ENCODE data around the gene TAF8.
A peak's percentile ranks its signal among the peaks of the same experiment; 100 is the strongest.
"Not testable (repeated sequence)": the region's sequence is repeated elsewhere in the genome, so short reads cannot be mapped to it uniquely, and the experiment has no call there.

Gene TAF8

GRCh38 chr6:42028234-42029061 is 21.9 kb upstream of the TAF8 start:
- no peak for DNase-seq (ENCODE audit: extremely low read depth in 1 of 2, low read depth in 1 of 2)

GRCh38 chr6:42029062-42029685 is 21.1 kb upstream of the TAF8 start:
- no peak for DNase-seq (ENCODE audit: extremely low read depth in 1 of 2, low read depth in 1 of 2)

GRCh38 chr6:42029881-42030280 is 20.4 kb upstream of the TAF8 start:
- no peak for DNase-seq (ENCODE audit: extremely low read depth in 1 of 2, low read depth in 1 of 2)

GRCh38 chr6:42030585-42031506 is 19.5 kb upstream of the TAF8 start:
- no peak for DNase-seq (ENCODE audit: extremely low read depth in 1 of 2, low read depth in 1 of 2)

- no peak for DNase-seq (ENCODE audit: extremely low read depth in 1 of 2, low read depth in 1 of 2)
Observed at GRCh38 chr6:42032366-42032765, 18.0 kb upstream of the TAF8 start.

- DNase-seq (ENCODE audit: extremely low read depth in 1 of 2, low read depth in 1 of 2) = not testable (repeated sequence)
Observed at GRCh38 chr6:42037669-42038068, 12.7 kb upstream of the TAF8 start.

- no peak for DNase-seq (ENCODE audit: extremely low read depth in 1 of 2, low read depth in 1 of 2)
Observed at GRCh38 chr6:42038163-42038562, 12.2 kb upstream of the TAF8 start.

GRCh38 chr6:42038811-42039408 is 11.4 kb upstream of the TAF8 start:
- DNase-seq (ENCODE audit: extremely low read depth in 1 of 2, low read depth in 1 of 2) = no peak

GRCh38 chr6:42040856-42041480 is 9.4 kb upstream of the TAF8 start:
- no peak for DNase-seq (ENCODE audit: extremely low read depth in 1 of 2, low read depth in 1 of 2)

- DNase-seq (ENCODE audit: extremely low read depth in 1 of 2, low read depth in 1 of 2) = no peak
Observed at GRCh38 chr6:42041481-42042053, 8.8 kb upstream of the TAF8 start.

GRCh38 chr6:42042108-42042507 is 8.2 kb upstream of the TAF8 start:
- DNase-seq (ENCODE audit: extremely low read depth in 1 of 2, low read depth in 1 of 2) = no peak

- peak in 1 of 2 donors; percentile 86 for DNase-seq (ENCODE audit: extremely low read depth in 1 of 2, low read depth in 1 of 2)
Observed at GRCh38 chr6:42043787-42044475, 6.4 kb upstream of the TAF8 start.

GRCh38 chr6:42045538-42046460 is 4.5 kb upstream of the TAF8 start:
- no peak for DNase-seq (ENCODE audit: extremely low read depth in 1 of 2, low read depth in 1 of 2)

GRCh38 chr6:42046464-42047212 is 3.7 kb upstream of the TAF8 start:
- no peak for DNase-seq (ENCODE audit: extremely low read depth in 1 of 2, low read depth in 1 of 2)

- DNase-seq (ENCODE audit: extremely low read depth in 1 of 2, low read depth in 1 of 2) = no peak
Observed at GRCh38 chr6:42047213-42047590, 3.1 kb upstream of the TAF8 start.

GRCh38 chr6:42047790-42048405 is 2.4 kb upstream of the TAF8 start:
- DNase-seq (ENCODE audit: extremely low read depth in 1 of 2, low read depth in 1 of 2) = no peak

GRCh38 chr6:42049116-42049809 is 1.1 kb upstream of the TAF8 start:
- no peak for DNase-seq (ENCODE audit: extremely low read depth in 1 of 2, low read depth in 1 of 2)
